MV-4-11 (cell line): Measurements from ENCODE around the gene GSTM4.
"Not testable (repeated sequence)": the region's sequence is repeated elsewhere in the genome, so short reads cannot be mapped to it uniquely, and the experiment has no call there.

Experiments
- DNase-seq: peaks from one replicate; lab custom pipeline; 2025; lab: John Stamatoyannopoulos, UW

GSTM4 gene

GRCh38 chr1:109667452-109668122 is 11.7 kb downstream of the GSTM4 start, which contains the start of gene GSTM2:
Gene GSTM2, plus strand, starts transcription at chr1:109668057. Its CDS starts 59 bp downstream, at chr1:109668116.
- peak; percentile 23 for DNase-seq

GRCh38 chr1:109668123-109668775 is 12.3 kb downstream of the GSTM4 start:
- DNase-seq = no peak

- DNase-seq = peak; percentile 64
Measured at GRCh38 chr1:109669246-109669948, 13.5 kb downstream of the GSTM4 start.

GRCh38 chr1:109669949-109670302 is 14.0 kb downstream of the GSTM4 start:
- not testable (repeated sequence) for DNase-seq

GRCh38 chr1:109671067-109671466 is 15.2 kb downstream of the GSTM4 start:
- no peak for DNase-seq

- not testable (repeated sequence) for DNase-seq
Measured at GRCh38 chr1:109673861-109674260, 18.0 kb downstream of the GSTM4 start.

- not testable (repeated sequence) for DNase-seq
Measured at GRCh38 chr1:109676683-109677381, 20.9 kb downstream of the GSTM4 start.

GRCh38 chr1:109677459-109677858 is 21.6 kb downstream of the GSTM4 start:
- DNase-seq = no peak

GRCh38 chr1:109678637-109679036 is 22.7 kb downstream of the GSTM4 start:
- not testable (repeated sequence) for DNase-seq

- not testable (repeated sequence) for DNase-seq
Measured at GRCh38 chr1:109684777-109685176, 28.9 kb downstream of the GSTM4 start.

GRCh38 chr1:109685399-109685798 is 29.5 kb downstream of the GSTM4 start:
- not testable (repeated sequence) for DNase-seq

- not testable (repeated sequence) for DNase-seq
Measured at GRCh38 chr1:109685890-109686289, 30.0 kb downstream of the GSTM4 start.

- not testable (repeated sequence) for DNase-seq
Measured at GRCh38 chr1:109687109-109687508, 31.2 kb downstream of the GSTM4 start.

- no peak for DNase-seq
Measured at GRCh38 chr1:109687641-109688499, 32.0 kb downstream of the GSTM4 start, which contains the start of gene GSTM1. Gene GSTM1, plus strand, starts transcription at chr1:109687817. Its CDS starts 57 bp downstream, at chr1:109687874.

- DNase-seq = no peak
Measured at GRCh38 chr1:109689844-109690405, 34.0 kb downstream of the GSTM4 start.

GRCh38 chr1:109691759-109692158 is 35.9 kb downstream of the GSTM4 start:
- DNase-seq = no peak

GRCh38 chr1:109694400-109694799 is 38.5 kb downstream of the GSTM4 start:
- DNase-seq = not testable (repeated sequence)

GRCh38 chr1:109695138-109695537 is 39.2 kb downstream of the GSTM4 start:
- not testable (repeated sequence) for DNase-seq

- no peak for DNase-seq
Measured at GRCh38 chr1:109697066-109697465, 41.2 kb downstream of the GSTM4 start.

- not testable (repeated sequence) for DNase-seq
Measured at GRCh38 chr1:109697861-109698260, 42.0 kb downstream of the GSTM4 start.

- not testable (repeated sequence) for DNase-seq
Measured at GRCh38 chr1:109702940-109703339, 47.0 kb downstream of the GSTM4 start.
